Thoracic aorta (tissue), 2 donors: ENCODE results near the gene BABAM2. TPM values are rescaled to one million over a fixed set of nuclear protein-coding genes. Genes with fewer than 3 reads are reported as not detected.
A peak's percentile ranks its signal among the peaks of the same experiment; 100 is the strongest.

Experiments used
- ATAC-seq: fragments of 150-250 bp; one replicate; pipeline ENCODE4 v1.8.0; 2017; ENCODE audit warnings: low read depth; ENCODE audit not compliant: insufficient number of reproducible peaks, low FRiP score
- DNase-seq: peaks from one replicate; pipeline ENCODE4 v3.0.0-alpha.2; 2020; ENCODE audit warnings: low spot score
- H3K27ac ChIP-seq, 2 donors: fragments of 200-600 bp; sonication (generic); 1 replicate in 1 of 2; 2 replicates in 1 of 2; pipeline ENCODE4 v1.5.1; 2016; ENCODE audit warnings: mild to moderate bottlenecking in 2 of 2, moderate library complexity in 2 of 2
- H3K27me3 ChIP-seq: fragments of 200-600 bp; sonication (generic); replicated peaks from 2 replicates; pipeline ENCODE4 v1.6.0; 2016; ENCODE audit warnings: mild to moderate bottlenecking; ENCODE audit not compliant: insufficient read depth
- H3K36me3 ChIP-seq: fragments of 200-600 bp; sonication (generic); one replicate; pipeline ENCODE4 v1.5.1; 2016
- H3K4me1 ChIP-seq, 2 donors: fragments of 200-600 bp; sonication (generic); 1 replicate in 1 of 2; 2 replicates in 1 of 2; pipeline versions ENCODE4 v1.5.1 to v1.6.0; 2016; ENCODE audit warnings: low read depth in 2 of 2, mild to moderate bottlenecking in 1 of 2; ENCODE audit not compliant: control insufficient read depth in 1 of 2
- H3K4me3 ChIP-seq: fragments of 200-600 bp; sonication (generic); 2 replicates; pipeline ENCODE4 v1.5.1; 2016; ENCODE audit warnings: mild to moderate bottlenecking
- H3K9me3 ChIP-seq: fragments of 200-600 bp; sonication (generic); 2 replicates; pipeline ENCODE4 v1.5.1; 2016
- total RNA-seq, 2 donors: library from RNA; depleted of rRNA; stranded (reverse); fragments of >200 nt; gene quantifications; one replicate each; pipeline versions ENCODE4 v1.1.0 to v1.2.3, GENCODE V29; 2016
- TF ChIP-seq, protein P1 (sequence below): fragments of 200-600 bp; sonication (generic); IDR thresholded peaks from one replicate; pipeline ENCODE4 v1.5.1; 2019; ENCODE audit warnings: antibody characterized with exemption

BABAM2 gene
- total RNA-seq, 2 donors from 2014 or later, result 24.7 to 32.8 TPM

DNA sequence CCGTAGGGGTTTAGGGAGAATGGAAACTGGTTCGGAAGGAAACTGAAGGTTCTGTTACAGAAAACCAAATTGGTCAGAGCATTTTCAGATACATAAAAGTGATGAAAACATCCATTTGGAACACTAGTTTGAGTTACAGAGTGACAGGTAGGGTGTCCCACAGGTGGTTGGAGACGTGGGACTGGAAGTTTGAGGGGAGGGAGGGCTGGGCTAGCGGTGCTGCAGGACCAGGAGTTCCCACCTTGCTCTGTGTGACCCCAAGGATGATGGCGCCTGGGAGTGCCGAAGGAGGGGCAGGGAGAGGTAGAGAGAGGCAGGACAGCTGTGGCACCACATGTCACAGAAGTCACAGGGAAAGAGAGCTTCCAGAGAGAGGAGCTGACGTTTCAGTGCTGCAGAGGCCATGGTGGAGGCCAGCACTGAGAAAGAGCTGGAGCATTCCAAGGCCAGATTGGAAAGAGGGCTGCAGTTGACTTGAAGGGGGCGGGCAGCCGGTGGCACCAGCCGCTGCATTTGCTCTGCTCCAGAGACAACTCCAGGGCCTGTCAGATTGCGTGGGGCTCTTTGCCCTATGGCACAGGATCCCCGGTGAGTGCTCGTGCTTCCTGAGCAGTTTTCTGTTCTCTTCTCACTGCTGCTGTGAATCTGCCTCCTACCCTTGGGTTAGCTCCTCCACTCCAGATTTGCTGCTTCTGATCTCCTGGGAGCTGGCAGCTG is 445.9 kb downstream of the BABAM2 start:
- Histone ChIP-seq H3K27ac (no peak overlapping the region), H3K9me3 (no peaks in the 10 kb centered on the region), H3K4me1 (peaks cover 20 to 77% of the 10 kb centered on the region in 2 donors), H3K4me3 (no peak overlapping the region), H3K27me3 (no peaks in the 10 kb centered on the region), H3K36me3 (no peaks in the 10 kb centered on the region)
- TF ChIP-seq, protein P1, sequence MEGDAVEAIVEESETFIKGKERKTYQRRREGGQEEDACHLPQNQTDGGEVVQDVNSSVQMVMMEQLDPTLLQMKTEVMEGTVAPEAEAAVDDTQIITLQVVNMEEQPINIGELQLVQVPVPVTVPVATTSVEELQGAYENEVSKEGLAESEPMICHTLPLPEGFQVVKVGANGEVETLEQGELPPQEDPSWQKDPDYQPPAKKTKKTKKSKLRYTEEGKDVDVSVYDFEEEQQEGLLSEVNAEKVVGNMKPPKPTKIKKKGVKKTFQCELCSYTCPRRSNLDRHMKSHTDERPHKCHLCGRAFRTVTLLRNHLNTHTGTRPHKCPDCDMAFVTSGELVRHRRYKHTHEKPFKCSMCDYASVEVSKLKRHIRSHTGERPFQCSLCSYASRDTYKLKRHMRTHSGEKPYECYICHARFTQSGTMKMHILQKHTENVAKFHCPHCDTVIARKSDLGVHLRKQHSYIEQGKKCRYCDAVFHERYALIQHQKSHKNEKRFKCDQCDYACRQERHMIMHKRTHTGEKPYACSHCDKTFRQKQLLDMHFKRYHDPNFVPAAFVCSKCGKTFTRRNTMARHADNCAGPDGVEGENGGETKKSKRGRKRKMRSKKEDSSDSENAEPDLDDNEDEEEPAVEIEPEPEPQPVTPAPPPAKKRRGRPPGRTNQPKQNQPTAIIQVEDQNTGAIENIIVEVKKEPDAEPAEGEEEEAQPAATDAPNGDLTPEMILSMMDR, result no peak
- no peak for ATAC-seq
- no peak for DNase-seq

DNA sequence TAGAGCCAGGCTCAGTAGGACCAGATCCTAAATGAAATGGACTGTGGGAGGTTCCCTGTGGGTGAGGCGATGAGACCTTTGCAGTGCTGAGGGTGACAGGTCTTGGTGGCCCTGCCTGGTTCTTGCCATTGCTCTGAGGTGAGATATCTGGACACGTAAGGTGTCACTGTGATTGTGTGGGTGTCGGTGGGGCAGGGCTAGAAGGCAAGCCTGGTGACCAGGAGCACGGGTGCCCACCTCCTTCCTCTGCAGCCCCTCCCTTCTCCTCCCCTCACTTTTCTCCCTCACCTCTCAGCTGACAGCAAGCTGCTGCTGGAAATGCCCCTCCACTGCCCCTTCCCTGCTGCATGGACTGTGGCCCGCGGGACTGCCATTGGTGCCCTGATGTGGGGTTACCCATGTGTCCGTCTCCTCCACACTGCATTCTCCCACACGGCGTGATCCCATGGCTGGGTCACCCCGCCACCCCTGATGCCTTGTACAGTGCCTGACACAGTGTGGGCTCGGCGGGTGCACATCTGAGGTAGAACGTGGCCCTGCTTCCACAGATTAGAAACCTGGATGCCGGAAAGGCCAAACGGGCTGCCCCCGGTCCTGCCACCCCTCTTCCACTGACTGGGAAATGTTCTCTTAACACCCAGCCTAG is 446.6 kb downstream of the BABAM2 start:
- ATAC-seq (no peak), DNase-seq (no peak)
- TF ChIP-seq, protein P1, result no peak
- no peaks in the 10 kb centered on the region for H3K27me3 ChIP-seq
- no peaks in the 10 kb centered on the region for H3K9me3 ChIP-seq
- no peak overlapping the region for H3K27ac ChIP-seq
- no peak overlapping the region for H3K4me3 ChIP-seq
- no peaks in the 10 kb centered on the region for H3K36me3 ChIP-seq
- H3K4me1 ChIP-seq, result peaks cover 27 to 83% of the 10 kb centered on the region in 2 donors

DNA sequence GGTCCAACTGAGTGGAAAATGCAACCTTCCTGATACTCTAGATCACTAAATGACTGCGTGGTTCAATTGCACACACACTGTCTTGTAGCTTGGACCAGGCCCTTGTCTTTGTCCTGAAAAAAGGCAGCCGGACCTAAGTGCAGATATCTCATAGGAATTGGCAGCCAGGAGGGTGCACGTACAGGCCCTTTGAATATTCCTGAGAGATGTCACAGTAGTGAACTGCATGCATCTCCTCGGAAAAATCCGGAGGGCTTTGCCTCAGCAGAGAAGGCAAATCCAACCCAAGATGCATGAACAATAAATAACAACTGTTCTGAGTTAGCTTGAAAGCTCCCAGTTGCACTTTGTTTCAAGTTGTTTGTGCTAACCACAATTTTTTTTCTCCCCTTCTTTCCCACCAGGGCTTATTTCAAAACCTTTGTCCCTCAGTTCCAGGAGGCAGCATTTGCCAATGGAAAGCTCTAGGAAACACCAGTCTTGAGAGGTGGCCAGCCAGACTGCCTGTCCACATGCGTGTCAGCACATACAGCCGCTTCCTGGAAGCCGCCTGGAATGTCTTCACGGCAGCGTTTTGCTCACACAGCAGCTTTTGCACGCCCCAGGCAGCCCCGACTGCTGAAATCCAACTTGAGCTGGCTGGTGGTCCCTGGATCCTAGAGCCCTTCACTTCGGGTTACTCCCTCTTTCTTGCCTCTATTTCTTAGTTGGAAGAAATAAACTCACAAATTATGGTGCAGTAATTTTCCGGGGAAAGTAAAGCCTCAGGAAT is 447.7 kb downstream of the BABAM2 start:
- DNase-seq (peak; percentile 41), ATAC-seq (no peak)
- Histone ChIP-seq H3K9me3 (no peaks in the 10 kb centered on the region), H3K4me3 (no peak overlapping the region), H3K4me1 (peaks cover 32 to 88% of the 10 kb centered on the region in 2 donors), H3K27ac (peak overlapping the region; percentile 9 to 11), H3K36me3 (no peaks in the 10 kb centered on the region), H3K27me3 (no peaks in the 10 kb centered on the region)
- TF ChIP-seq, protein P1, result no peak

DNA sequence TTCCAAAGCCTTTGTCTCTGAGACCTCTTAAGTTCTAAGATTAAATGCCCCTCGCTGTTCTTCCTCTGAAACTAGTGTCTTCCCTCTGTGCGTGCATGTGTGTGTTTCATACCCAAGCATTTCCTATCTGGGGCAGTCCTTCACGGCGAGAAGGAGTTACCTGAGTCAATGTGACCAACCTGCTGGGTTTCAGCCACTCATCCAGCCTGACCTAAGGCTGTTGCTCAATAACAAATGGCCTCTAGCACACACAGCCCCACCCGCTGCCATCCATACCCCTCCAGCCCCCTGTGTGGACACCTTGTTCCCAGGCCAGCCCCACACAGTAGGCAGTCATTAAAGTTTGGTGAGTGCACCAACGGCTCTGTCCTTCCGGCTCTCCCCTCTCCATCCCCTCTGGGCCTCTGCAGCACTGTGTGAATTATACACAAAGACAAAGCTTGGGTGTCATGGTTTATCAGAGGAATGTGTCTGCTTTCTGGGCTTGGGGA is 448.3 kb downstream of the BABAM2 start:
- Histone ChIP-seq H3K36me3 (no peaks in the 10 kb centered on the region), H3K27me3 (no peaks in the 10 kb centered on the region), H3K4me3 (no peak overlapping the region), H3K4me1 (peaks cover 35 to 88% of the 10 kb centered on the region in 2 donors), H3K27ac (peak overlapping the region; percentile 9 to 11), H3K9me3 (no peaks in the 10 kb centered on the region)
- no peak for DNase-seq
- no peak for ATAC-seq
- TF ChIP-seq, protein P1, result no peak
